HEK293 (cell line): ENCODE results near the gene IRX4.

Experiments
- CTCF ChIA-PET: fragments of 350-600 bp; formaldehyde crosslinking; extraction: SDS; loops from one replicate; lab custom pipeline; 2021; ENCODE audit warnings: antibody characterized with exemption; lab: Yijun Ruan, JAX
- POLR2A ChIA-PET: fragments of 300-600 bp; formaldehyde crosslinking; extraction: SDS; loops from one replicate; lab custom pipeline; 2020; ENCODE audit warnings: antibody characterized with exemption, inconsistent platforms; lab: Yijun Ruan, JAX
- H3K27ac ChIP-seq: fragments of 200-500 bp; sonication (Bioruptor generic); 2 replicates; pipeline ENCODE4 v1.5.1; 2014; ENCODE audit warnings: low read depth, low read length, control low read depth, inconsistent platforms; ENCODE audit errors: extremely low read depth
- H3K36me3 ChIP-seq, 2 experiments: fragments of 200-500 bp in 1 of 2; sonication (Bioruptor generic) in 1 of 2; 1 replicate in 1 of 2; 2 replicates in 1 of 2; pipeline ENCODE4 v1.5.1; 2014 to 2017; ENCODE audit warnings: inconsistent platforms in 2 of 2, low read length in 2 of 2; ENCODE audit not compliant: control insufficient read depth in 2 of 2, insufficient read depth in 1 of 2
- H3K4me1 ChIP-seq: fragments of 200-500 bp; sonication (Bioruptor generic); 2 replicates; pipeline ENCODE4 v1.5.1; 2014; ENCODE audit warnings: mild to moderate bottlenecking, low read length, inconsistent platforms; ENCODE audit not compliant: control insufficient read depth, insufficient read depth
- H3K4me3 ChIP-seq: 2 replicates; pipeline ENCODE4 v1.5.1; 2011; ENCODE audit warnings: low read depth, mild to moderate bottlenecking, control low read depth, low read length, moderate library complexity
- H3K9me3 ChIP-seq: fragments of 200-500 bp; sonication (Bioruptor generic); 2 replicates; pipeline ENCODE4 v1.5.1; 2014; ENCODE audit warnings: low read depth, low read length, inconsistent platforms; ENCODE audit not compliant: control insufficient read depth, insufficient read depth
- HOXA7 ChIP-seq: sonication (generic); formaldehyde crosslinking; IDR thresholded peaks from 2 replicates; pipeline ENCODE4 v1.8.1; 2022; ENCODE audit warnings: missing genetic modification reagents, borderline replicate concordance
- HOXD13 ChIP-seq: sonication (generic); formaldehyde crosslinking; IDR thresholded peaks from 2 replicates; pipeline ENCODE4 v1.8.0; 2022; ENCODE audit warnings: missing genetic modification reagents, borderline replicate concordance
- KLF1 ChIP-seq: fragments of 450-650 bp; formaldehyde crosslinking; IDR thresholded peaks from 2 replicates; pipeline ENCODE4 v1.5.1; 2016; ENCODE audit warnings: missing biosample characterization, missing genetic modification characterization
- OVOL3 ChIP-seq: fragments of 450-650 bp; formaldehyde crosslinking; IDR thresholded peaks from 2 replicates; pipeline ENCODE4 v1.5.1; 2016; ENCODE audit warnings: missing biosample characterization, missing genetic modification characterization
- PRDM1 ChIP-seq: fragments of 450-650 bp; formaldehyde crosslinking; IDR thresholded peaks from 2 replicates; pipeline ENCODE4; 2016; ENCODE audit warnings: missing biosample characterization, missing genetic modification characterization
- YY1 ChIP-seq: fragments of 450-650 bp; formaldehyde crosslinking; IDR thresholded peaks from 2 replicates; pipeline ENCODE4 v1.5.1; 2018; ENCODE audit warnings: missing biosample characterization, missing genetic modification characterization
- YY2 ChIP-seq: fragments of 450-650 bp; formaldehyde crosslinking; IDR thresholded peaks from 2 replicates; pipeline ENCODE4 v1.5.1; 2016; ENCODE audit warnings: missing biosample characterization, missing genetic modification characterization
- ZNF157 ChIP-seq: fragments of 450-650 bp; formaldehyde crosslinking; IDR thresholded peaks from 2 replicates; pipeline ENCODE4 v1.5.1; 2016; ENCODE audit warnings: missing biosample characterization, missing genetic modification characterization
- ZNF2 ChIP-seq: fragments of 450-650 bp; formaldehyde crosslinking; IDR thresholded peaks from 2 replicates; pipeline ENCODE4 v1.5.1; 2016; ENCODE audit warnings: missing biosample characterization, missing genetic modification characterization
- ZNF221 ChIP-seq: fragments of 450-650 bp; formaldehyde crosslinking; IDR thresholded peaks from 2 replicates; pipeline ENCODE4 v1.5.1; 2017; ENCODE audit warnings: missing biosample characterization, missing genetic modification characterization, borderline replicate concordance
- ZNF223 ChIP-seq: fragments of 450-650 bp; formaldehyde crosslinking; IDR thresholded peaks from 2 replicates; pipeline ENCODE4 v1.5.1; 2016; ENCODE audit warnings: missing biosample characterization, missing genetic modification characterization
- ZNF37A ChIP-seq: fragments of 450-650 bp; IDR thresholded peaks from 2 replicates; pipeline ENCODE4 v1.5.1; 2018; ENCODE audit warnings: missing biosample characterization, missing genetic modification characterization
- ZNF510 ChIP-seq: fragments of 450-650 bp; formaldehyde crosslinking; IDR thresholded peaks from 2 replicates; pipeline ENCODE4 v1.5.1; 2018; ENCODE audit warnings: mild to moderate bottlenecking, missing genetic modification characterization, missing biosample characterization; ENCODE audit not compliant: insufficient replicate concordance
- ZNF530 ChIP-seq: fragments of 450-650 bp; formaldehyde crosslinking; IDR thresholded peaks from 2 replicates; pipeline ENCODE4 v1.5.1; 2016; ENCODE audit warnings: low read depth, missing biosample characterization, missing genetic modification characterization
- ZNF560 ChIP-seq: fragments of 450-650 bp; formaldehyde crosslinking; IDR thresholded peaks from 2 replicates; pipeline ENCODE4 v1.5.1; 2017; ENCODE audit warnings: missing biosample characterization, missing genetic modification characterization, borderline replicate concordance
- ZNF596 ChIP-seq: fragments of 450-650 bp; IDR thresholded peaks from 2 replicates; pipeline ENCODE4 v1.5.0; 2018; ENCODE audit warnings: missing biosample characterization, mild to moderate bottlenecking, missing genetic modification characterization, moderate library complexity
- ZNF660 ChIP-seq: fragments of 450-650 bp; IDR thresholded peaks from 2 replicates; pipeline ENCODE4 v1.5.1; 2018; ENCODE audit warnings: missing biosample characterization, mild to moderate bottlenecking, missing genetic modification characterization
- ZNF664 ChIP-seq: fragments of 450-650 bp; formaldehyde crosslinking; IDR thresholded peaks from 2 replicates; pipeline ENCODE4 v1.5.1; 2016; ENCODE audit warnings: missing biosample characterization, missing genetic modification characterization
- ZNF76 ChIP-seq: fragments of 450-650 bp; formaldehyde crosslinking; IDR thresholded peaks from 2 replicates; pipeline ENCODE4; 2016; ENCODE audit warnings: low read depth, missing biosample characterization, missing genetic modification characterization, borderline replicate concordance
- ZNF837 ChIP-seq: fragments of 450-650 bp; formaldehyde crosslinking; IDR thresholded peaks from 2 replicates; pipeline ENCODE4 v1.5.1; 2016; ENCODE audit warnings: missing biosample characterization, missing genetic modification characterization
- TF ChIP-seq, protein P1 (sequence below): fragments of 450-650 bp; formaldehyde crosslinking; IDR thresholded peaks from 2 replicates; pipeline ENCODE4 v1.5.1; 2017; ENCODE audit warnings: missing biosample characterization, missing genetic modification characterization
- TF ChIP-seq, protein P2 (sequence below): fragments of 450-650 bp; formaldehyde crosslinking; IDR thresholded peaks from 2 replicates; pipeline ENCODE4 v1.5.1; 2017; ENCODE audit warnings: missing biosample characterization, missing genetic modification characterization

IRX4 gene

DNA sequence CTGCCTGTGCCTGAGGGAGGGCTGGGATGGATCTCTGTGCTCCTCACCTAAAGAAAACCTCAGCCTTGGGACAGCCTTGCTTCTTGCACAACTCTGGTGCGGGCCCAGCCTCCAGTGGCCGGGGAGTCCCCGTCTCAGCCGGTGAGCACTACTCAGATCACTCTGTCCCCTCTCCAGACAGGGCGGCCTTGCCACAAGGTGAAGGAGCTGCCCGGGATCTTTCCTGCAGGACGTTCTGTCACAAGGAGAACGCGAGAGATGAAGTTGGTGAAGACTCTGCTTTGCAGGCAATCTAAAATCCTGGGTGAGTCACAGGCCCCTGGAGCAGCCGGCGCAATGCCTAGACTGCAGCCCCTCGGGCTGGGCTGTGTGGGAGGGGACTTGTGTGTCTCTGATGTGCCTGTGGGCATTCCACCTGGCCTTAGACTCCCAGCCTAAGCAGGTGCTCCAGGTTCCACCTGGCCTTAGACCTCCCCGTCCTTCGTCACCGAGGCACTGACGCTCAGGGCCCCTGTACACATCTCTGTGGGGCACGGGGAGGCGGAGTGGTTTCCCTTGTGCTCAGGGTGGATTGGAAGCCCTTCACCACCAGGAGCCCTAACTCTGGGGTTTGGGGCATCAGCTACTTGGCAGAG is 15.2 kb upstream of the IRX4 start:
- no peaks in the 10 kb centered on the region for H3K4me1 ChIP-seq
- no peaks in the 10 kb centered on the region for H3K36me3 ChIP-seq
- TF ChIP-seq ZNF2 (tag by site-specific recombination), result no peak
- no peak for TF ChIP-seq ZNF223 (tag by site-specific recombination)
- TF ChIP-seq ZNF664 (tag by site-specific recombination), result no peak
- TF ChIP-seq YY2, result no peak
- ChIA-PET POLR2A (no interaction called here), CTCF (no interaction called here)
- H3K4me3 ChIP-seq, result no peak overlapping the region
- no peaks in the 10 kb centered on the region for H3K9me3 ChIP-seq
- no peak overlapping the region for H3K27ac ChIP-seq

DNA sequence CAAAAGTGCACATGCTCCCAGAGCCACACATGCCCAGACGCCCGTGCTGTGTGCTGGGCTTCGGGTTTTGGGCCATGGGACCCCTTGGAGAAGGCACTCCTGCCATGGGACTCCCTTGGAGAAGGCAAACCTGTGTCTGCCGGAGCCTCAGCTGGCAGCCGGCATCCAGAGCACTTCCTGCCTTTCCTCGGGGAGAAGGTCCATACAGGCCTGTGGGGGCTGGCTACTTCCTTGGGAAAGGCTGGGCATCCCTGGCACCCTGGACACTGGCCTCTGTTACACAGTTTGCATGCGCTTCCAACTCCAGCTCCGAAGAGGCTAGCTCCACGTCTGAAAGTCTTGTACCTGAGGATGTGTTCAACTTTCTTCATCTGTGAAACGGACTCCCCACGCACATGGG is 14.7 kb upstream of the IRX4 start:
- no peak overlapping the region for H3K4me3 ChIP-seq
- ChIA-PET CTCF (no interaction called here), POLR2A (no interaction called here)
- no peaks in the 10 kb centered on the region for H3K4me1 ChIP-seq
- no peaks in the 10 kb centered on the region for H3K9me3 ChIP-seq
- H3K36me3 ChIP-seq, result no peaks in the 10 kb centered on the region
- no peak for TF ChIP-seq ZNF37A (tag by site-specific recombination)
- TF ChIP-seq ZNF510, result no peak
- TF ChIP-seq OVOL3 (tag by site-specific recombination), result no peak
- TF ChIP-seq ZNF221 (tag by site-specific recombination), result no peak
- TF ChIP-seq ZNF157 (tag by site-specific recombination), result no peak
- TF ChIP-seq, protein P1, sequence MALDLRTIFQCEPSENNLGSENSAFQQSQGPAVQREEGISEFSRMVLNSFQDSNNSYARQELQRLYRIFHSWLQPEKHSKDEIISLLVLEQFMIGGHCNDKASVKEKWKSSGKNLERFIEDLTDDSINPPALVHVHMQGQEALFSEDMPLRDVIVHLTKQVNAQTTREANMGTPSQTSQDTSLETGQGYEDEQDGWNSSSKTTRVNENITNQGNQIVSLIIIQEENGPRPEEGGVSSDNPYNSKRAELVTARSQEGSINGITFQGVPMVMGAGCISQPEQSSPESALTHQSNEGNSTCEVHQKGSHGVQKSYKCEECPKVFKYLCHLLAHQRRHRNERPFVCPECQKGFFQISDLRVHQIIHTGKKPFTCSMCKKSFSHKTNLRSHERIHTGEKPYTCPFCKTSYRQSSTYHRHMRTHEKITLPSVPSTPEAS (tag by site-specific recombination), result no peak
- no peak overlapping the region for H3K27ac ChIP-seq

DNA sequence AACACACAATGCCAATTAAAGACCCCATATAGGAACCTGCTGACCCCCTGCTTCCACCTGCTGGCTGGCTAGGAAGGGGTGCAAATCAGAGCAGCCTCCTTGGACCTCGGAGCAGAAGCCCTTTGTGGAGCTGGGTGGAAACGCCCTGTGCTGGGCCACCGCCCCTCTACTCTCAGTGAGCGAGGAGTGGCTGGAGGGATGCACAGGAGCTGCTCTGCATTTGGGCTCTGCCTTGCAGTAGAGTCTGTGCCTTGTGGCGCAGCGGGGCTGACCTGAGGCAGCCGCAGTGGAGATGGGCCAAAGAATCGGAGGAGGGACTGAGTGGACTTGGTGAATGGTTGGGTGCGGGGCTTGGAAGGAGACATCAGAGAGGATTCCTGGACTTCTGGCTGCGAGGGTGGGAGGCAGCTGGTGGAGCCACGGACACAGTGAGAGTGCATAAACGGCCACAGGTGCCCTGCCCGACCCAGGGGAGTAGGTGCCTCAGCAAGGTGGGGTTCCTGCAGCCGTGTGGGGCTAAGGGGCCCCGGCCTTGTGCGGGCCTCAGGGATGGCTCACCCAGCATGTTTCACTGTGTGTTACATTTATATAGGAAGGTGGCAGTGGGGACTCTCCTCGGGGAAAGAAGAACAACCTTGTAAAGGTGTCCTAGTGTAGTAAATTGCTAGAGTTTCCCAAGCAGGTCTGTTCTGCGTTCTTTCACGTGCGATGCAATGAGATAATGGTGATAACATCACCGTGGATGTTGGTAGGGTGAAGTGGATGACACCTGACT is 14.1 kb upstream of the IRX4 start:
- H3K4me3 ChIP-seq, result no peak overlapping the region
- TF ChIP-seq KLF1 (tag by site-specific recombination), result peak; percentile 43; the same call in 1 of the 2 replicates
- no peak for TF ChIP-seq ZNF660
- no peak for TF ChIP-seq HOXD13 (CRISPR knock-in tag)
- no peaks in the 10 kb centered on the region for H3K4me1 ChIP-seq
- no peak overlapping the region for H3K27ac ChIP-seq
- CTCF ChIA-PET, result no interaction called here
- no peaks in the 10 kb centered on the region for H3K36me3 ChIP-seq
- H3K9me3 ChIP-seq, result no peaks in the 10 kb centered on the region
- POLR2A ChIA-PET, result no interaction called here

DNA sequence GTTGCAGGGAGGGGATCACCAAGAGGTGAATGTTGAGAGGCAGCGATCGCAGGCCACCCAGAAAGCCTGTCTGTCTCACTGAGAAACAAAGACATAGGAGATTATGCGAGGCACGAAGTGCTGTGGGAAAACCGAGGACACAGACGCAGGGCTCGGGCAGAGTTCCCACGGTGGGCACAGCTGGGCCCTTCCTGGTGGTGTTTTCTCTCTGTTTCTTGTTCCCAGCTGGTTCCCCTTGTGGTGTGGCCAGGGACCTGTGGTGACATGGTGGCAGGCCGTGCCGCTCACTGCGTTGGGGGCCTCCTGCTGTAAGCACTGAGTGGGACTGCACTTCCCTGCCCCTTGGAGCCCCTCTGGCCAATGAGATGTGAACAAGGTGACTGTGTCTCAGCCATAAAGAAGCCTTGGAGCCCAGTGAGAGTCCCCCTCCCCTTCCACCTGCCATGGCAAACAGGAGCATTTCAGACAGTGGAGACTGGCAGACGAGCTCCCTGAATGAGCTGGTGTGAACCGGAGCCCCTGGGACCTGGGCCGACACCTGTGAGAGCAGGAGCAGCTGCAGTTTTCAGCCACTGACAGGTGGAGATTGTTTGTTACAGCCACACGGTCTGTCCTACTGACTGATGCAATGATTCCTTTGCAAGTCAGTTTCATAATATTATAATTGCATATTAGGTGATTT is 13.2 kb upstream of the IRX4 start:
- CTCF ChIA-PET, result no interaction called here
- POLR2A ChIA-PET, result no interaction called here
- no peak for TF ChIP-seq ZNF76 (tag by site-specific recombination)
- TF ChIP-seq PRDM1, result no peak
- no peak for TF ChIP-seq ZNF560 (tag by site-specific recombination)
- TF ChIP-seq, protein P2, sequence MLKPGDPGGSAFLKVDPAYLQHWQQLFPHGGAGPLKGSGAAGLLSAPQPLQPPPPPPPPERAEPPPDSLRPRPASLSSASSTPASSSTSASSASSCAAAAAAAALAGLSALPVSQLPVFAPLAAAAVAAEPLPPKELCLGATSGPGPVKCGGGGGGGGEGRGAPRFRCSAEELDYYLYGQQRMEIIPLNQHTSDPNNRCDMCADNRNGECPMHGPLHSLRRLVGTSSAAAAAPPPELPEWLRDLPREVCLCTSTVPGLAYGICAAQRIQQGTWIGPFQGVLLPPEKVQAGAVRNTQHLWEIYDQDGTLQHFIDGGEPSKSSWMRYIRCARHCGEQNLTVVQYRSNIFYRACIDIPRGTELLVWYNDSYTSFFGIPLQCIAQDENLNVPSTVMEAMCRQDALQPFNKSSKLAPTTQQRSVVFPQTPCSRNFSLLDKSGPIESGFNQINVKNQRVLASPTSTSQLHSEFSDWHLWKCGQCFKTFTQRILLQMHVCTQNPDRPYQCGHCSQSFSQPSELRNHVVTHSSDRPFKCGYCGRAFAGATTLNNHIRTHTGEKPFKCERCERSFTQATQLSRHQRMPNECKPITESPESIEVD, result no peak
- TF ChIP-seq ZNF837, result no peak
- TF ChIP-seq YY1 (tag by site-specific recombination), result no peak
- TF ChIP-seq ZNF530, result no peak
- TF ChIP-seq ZNF596, result no peak
- TF ChIP-seq HOXA7 (CRISPR knock-in tag), result no peak

More for the DNA sequence above, 13.2 kb upstream of the IRX4 start:
- no peak overlapping the region for H3K27ac ChIP-seq
- no peaks in the 10 kb centered on the region for H3K36me3 ChIP-seq
- H3K4me3 ChIP-seq, result no peak overlapping the region
- H3K9me3 ChIP-seq, result no peaks in the 10 kb centered on the region
- no peaks in the 10 kb centered on the region for H3K4me1 ChIP-seq
